ENCODE results near the gene AREG. TPM values are rescaled to one million over a fixed set of nuclear protein-coding genes. Genes with fewer than 3 reads are reported as not detected.

Gene AREG
- total RNA-seq (2012; rRNA removed), result 0.18 and 0.28 TPM in 2 replicates
- 0.17 and 0.30 TPM in 2 replicates for polyA plus RNA-seq (2012; rRNA removed)
- polyA plus RNA-seq (2012; cell fraction: cytosol; rRNA removed), result 1.3 and 1.4 TPM in 2 replicates
- 3.1 and 8.0 TPM in 2 replicates for polyA plus RNA-seq (2012; cell fraction: nucleus; rRNA removed; ENCODE audit: low replicate concordance)
- percentile 39 among the genes with signal in this experiment for Bru-seq, nascent RNA
- BruChase-seq, experiment 1, labeled RNA remaining after a 6-hour chase, result percentile 37 among the genes with signal in this experiment
- BruChase-seq, experiment 2, labeled RNA remaining after a 2-hour chase, result percentile 38 among the genes with signal in this experiment
- long read RNA-seq, result 0 reads

- peak within 1 kb of the TSS; percentile 64; the same call in 1 of the 2 replicates for H3K27ac ChIP-seq (ENCODE audit: insufficient read depth, low read length)
- no peak within 1 kb of the TSS; the same call in 1 of the 2 replicates for H4K91ac ChIP-seq (ENCODE audit: insufficient read depth, low read depth, low read length)
- peak; percentile 90 for ATAC-seq (ENCODE audit: low read depth)
- H3K9me3 ChIP-seq (ENCODE audit: control insufficient read depth, insufficient read depth, low read length), result no peaks in the 10 kb centered on the region
- H2BK120ac ChIP-seq (ENCODE audit: low read depth, low read length), result peak within 1 kb of the TSS; percentile 48; the same call in 1 of the 2 replicates
- H2AK5ac ChIP-seq (ENCODE audit: low read depth, low read length), result no peak within 1 kb of the TSS
- TF ChIP-seq CEBPB (IDR thresholded peaks at IDR 0.05; ENCODE audit: low read depth, low read length) (no peak), SMC3 (IDR thresholded peaks at IDR 0.05; ENCODE audit: low read depth, low read length) (peak; percentile 53), RAD21 (IDR thresholded peaks at IDR 0.05; ENCODE audit: low read length) (peak; percentile 49), FOS (IDR thresholded peaks at IDR 0.05; ENCODE audit: low read depth, low read length) (no peak)
- TF ChIP-seq, protein P1, sequence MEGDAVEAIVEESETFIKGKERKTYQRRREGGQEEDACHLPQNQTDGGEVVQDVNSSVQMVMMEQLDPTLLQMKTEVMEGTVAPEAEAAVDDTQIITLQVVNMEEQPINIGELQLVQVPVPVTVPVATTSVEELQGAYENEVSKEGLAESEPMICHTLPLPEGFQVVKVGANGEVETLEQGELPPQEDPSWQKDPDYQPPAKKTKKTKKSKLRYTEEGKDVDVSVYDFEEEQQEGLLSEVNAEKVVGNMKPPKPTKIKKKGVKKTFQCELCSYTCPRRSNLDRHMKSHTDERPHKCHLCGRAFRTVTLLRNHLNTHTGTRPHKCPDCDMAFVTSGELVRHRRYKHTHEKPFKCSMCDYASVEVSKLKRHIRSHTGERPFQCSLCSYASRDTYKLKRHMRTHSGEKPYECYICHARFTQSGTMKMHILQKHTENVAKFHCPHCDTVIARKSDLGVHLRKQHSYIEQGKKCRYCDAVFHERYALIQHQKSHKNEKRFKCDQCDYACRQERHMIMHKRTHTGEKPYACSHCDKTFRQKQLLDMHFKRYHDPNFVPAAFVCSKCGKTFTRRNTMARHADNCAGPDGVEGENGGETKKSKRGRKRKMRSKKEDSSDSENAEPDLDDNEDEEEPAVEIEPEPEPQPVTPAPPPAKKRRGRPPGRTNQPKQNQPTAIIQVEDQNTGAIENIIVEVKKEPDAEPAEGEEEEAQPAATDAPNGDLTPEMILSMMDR (conservative IDR thresholded peaks at IDR 0.05; ENCODE audit: low read depth, low read length), result peak; percentile 57
- H3K9ac ChIP-seq (ENCODE audit: low read depth, low read length), result peak within 1 kb of the TSS; percentile 57
- CTCF ChIA-PET, result interaction anchor here (0.6 to 1.6 kb wide), 23 partner anchors 11 to 191 kb away, joined by 3 to 10 read pairs (median 3); no protein-coding TSS in a partner anchor
- no peaks in the 10 kb centered on the region for H3K27me3 ChIP-seq (ENCODE audit: control insufficient read depth, insufficient read depth, low read length)
- dilution Hi-C loops (cut with HindIII; ENCODE audit: low sequenced_read_pairs, unreplicated experiment), result no loop called here
- H4K5ac ChIP-seq (ENCODE audit: low read depth, low read length), result no peak within 1 kb of the TSS; the same call in 1 of the 2 replicates
- peak; percentile 41 for DNase-seq
- peaks cover 0 to 3% of the 10 kb centered on the region in 2 experiments; a peak in 1 of 4 replicates for H3K79me1 ChIP-seq (ENCODE audit: low read depth in 1 of 2, low read length in 2 of 2)
- peak within 1 kb of the TSS; percentile 20; the same call in 1 of the 2 replicates for H3K18ac ChIP-seq (ENCODE audit: low read depth, low read length)
- WGBS, 2 experiments (ENCODE audit: extremely low coverage in 2 of 2, insufficient read length in 1 of 2), result 2% methylated on average over 27 of the region's 64 CpGs; no CpG with 5 or more reads in 1 of the 2 experiments
- 0 out of 2 replicates have a peak, but pooled peaks cover 2% of the 10 kb centered on the region for H3K4me1 ChIP-seq (ENCODE audit: control insufficient read depth, insufficient read depth, low read length)
- no peaks in the 10 kb centered on the region; the same call in 1 of the 2 replicates for H3K36me3 ChIP-seq (ENCODE audit: control insufficient read depth, insufficient read depth, low read length)
- peak within 1 kb of the TSS; percentile 96 for H3K4me2 ChIP-seq (ENCODE audit: low read depth, low read length)
- H3K56ac ChIP-seq (ENCODE audit: extremely low read depth, insufficient read depth, low read length), result peak within 1 kb of the TSS; percentile 2; the same call in 1 of the 2 replicates
- H2AK9ac ChIP-seq (replicated peaks; ENCODE audit: low read depth, low read length, poor library complexity), result no peak within 1 kb of the TSS
- H2AFZ ChIP-seq (replicated peaks; ENCODE audit: low read length, poor library complexity), result peak within 1 kb of the TSS; percentile 92
- H2BK20ac ChIP-seq (ENCODE audit: low read depth, low read length), result peak within 1 kb of the TSS; percentile 27; the same call in 1 of the 2 replicates
- peak within 1 kb of the TSS; percentile 37 to 48; a peak in 2 of 4 replicates for H4K8ac ChIP-seq (ENCODE audit: low read depth in 2 of 2, low read length in 2 of 2)
- BruUV-seq (replicated peaks), result no TSS peak
- peak within 1 kb of the TSS; percentile 65 for H3K23ac ChIP-seq (ENCODE audit: low read depth, low read length)
- 0 out of 2 replicates have a peak within 1 kb of the TSS, but pooled peaks have one; percentile 33 for H3K14ac ChIP-seq (replicated peaks; ENCODE audit: low read depth, low read length)
- H3K4ac ChIP-seq (ENCODE audit: low read depth, low read length), result 0 out of 2 replicates have a peak within 1 kb of the TSS, but pooled peaks have one; percentile 8
- peak within 1 kb of the TSS; percentile 90 for H3K4me3 ChIP-seq (ENCODE audit: insufficient read depth, low read depth, low read length)
- H2BK15ac ChIP-seq (ENCODE audit: low read depth, low read length), result no peak within 1 kb of the TSS; the same call in 2 of the 3 replicates
- intact Hi-C loops (cut with micrococcal nuclease), result loop anchor here (2.0 to 10.0 kb wide), 2 partner anchors 68 to 230 kb away; no protein-coding TSS in a partner anchor
- no peak within 1 kb of the TSS for H2BK5ac ChIP-seq (ENCODE audit: low read depth, low read length, poor library complexity, severe bottlenecking)
- H4K20me1 ChIP-seq (ENCODE audit: insufficient read depth, low read length), result no peaks in the 10 kb centered on the region
- 0 out of 2 replicates have a peak, but pooled peaks cover 2% of the 10 kb centered on the region for H3K9me1 ChIP-seq (ENCODE audit: insufficient read depth, low read length)
- in situ Hi-C loops (cut with MboI; ENCODE audit: low sequenced_read_pairs), result no loop called here
- POLR2A ChIA-PET (ENCODE audit: unreplicated experiment), result interaction anchor here (0.5 kb wide), 1 partner anchor 1291 kb away, joined by 4 read pairs; no protein-coding TSS in a partner anchor
Measured at GRCh38 chr4:74444891-74445642, at the start of gene AREG. Gene AREG, plus strand, starts transcription at chr4:74445136. Its CDS starts 210 bp downstream, at chr4:74445346.

All from IMR-90 (cell line).